Omental fat pad (tissue), 4 donors: Measurements from ENCODE around the gene OPCML. TPM values are rescaled to one million over a fixed set of nuclear protein-coding genes. Genes with fewer than 3 reads are reported as not detected.

Experiments
- ATAC-seq: fragments of 150-250 bp; one replicate; pipeline ENCODE4 v1.9.1; 2016; ENCODE audit warnings: mild to moderate bottlenecking, moderate library complexity; ENCODE audit not compliant: low FRiP score
- DNase-seq: peaks from one replicate; pipeline ENCODE4 v3.0.0-alpha.2; 2019; ENCODE audit warnings: low spot score
- CTCF ChIP-seq, 3 donors: fragments of 450-650 bp; IDR thresholded peaks; one replicate each; pipeline ENCODE4 v1.5.1; 2016 to 2017; ENCODE audit warnings: antibody characterized with exemption in 3 of 3, mild to moderate bottlenecking in 3 of 3, moderate library complexity in 2 of 3
- total RNA-seq, 4 donors: library from RNA; depleted of rRNA; stranded (reverse); fragments of >200 nt; gene quantifications; one replicate each; pipeline ENCODE4 v1.1.0, GENCODE V29; 2016

The OPCML gene
- total RNA-seq, 4 donors from 2014 or later = 0.32 TPM; not detected in 3

GRCh38 chr11:132771746-132772145, 760.6 kb downstream of the OPCML start:
- DNase-seq (no peak), ATAC-seq (no peak)
- no peak for TF ChIP-seq CTCF (IDR thresholded peaks at IDR 0.05)

GRCh38 chr11:132770829-132771530, 761.3 kb downstream of the OPCML start:
- no peak for DNase-seq
- TF ChIP-seq CTCF (IDR thresholded peaks at IDR 0.05) = no peak
- ATAC-seq = no peak

- no peak for ATAC-seq
- TF ChIP-seq CTCF (IDR thresholded peaks at IDR 0.05) = no peak
- DNase-seq = no peak
These were observed 768.8 kb downstream of the OPCML start for GRCh38 chr11:132763503-132763902.

GRCh38 chr11:132755934-132756333, 776.4 kb downstream of the OPCML start:
- ATAC-seq (no peak), DNase-seq (no peak)
- TF ChIP-seq CTCF (IDR thresholded peaks at IDR 0.05) = no peak

GRCh38 chr11:132751516-132752250, 780.6 kb downstream of the OPCML start:
- no peak for TF ChIP-seq CTCF (IDR thresholded peaks at IDR 0.05)
- ATAC-seq (no peak), DNase-seq (no peak)

- TF ChIP-seq CTCF (IDR thresholded peaks at IDR 0.05) = no peak
- no peak for ATAC-seq
- no peak for DNase-seq
These were observed 786.0 kb downstream of the OPCML start for GRCh38 chr11:132746305-132746704.

- DNase-seq (no peak), ATAC-seq (no peak)
- TF ChIP-seq CTCF (IDR thresholded peaks at IDR 0.05) = no peak
These were observed 787.0 kb downstream of the OPCML start for GRCh38 chr11:132745306-132745705.
